K562 (cell line): ENCODE measurements around the gene IFI27L1. TPM values are rescaled to one million over a fixed set of nuclear protein-coding genes. Genes with fewer than 3 reads are reported as not detected.

Source experiments
- CSDE1 ChIP-seq, 2 experiments: fragments of 450-650 bp; IDR thresholded peaks; 2 replicates each; pipeline ENCODE4 v1.6.1; 2016; ENCODE audit warnings: mild to moderate bottlenecking in 1 of 2
- ZNF75A ChIP-seq: fragments of 450-650 bp; formaldehyde crosslinking; IDR thresholded peaks from 2 replicates; pipeline ENCODE4 v1.4.0; 2020; ENCODE audit warnings: mild to moderate bottlenecking
- polyA plus RNA-seq, 8 experiments: library from polyadenylated mRNA; depleted of rRNA in 4 of 8; stranded (reverse) in 5 of 8; unstranded in 3 of 8; fragments of >200 nt; fragmentation: Nextera tagmentation in 2 of 8; fragmentation: Illumina TruSeq in 1 of 8; extraction: Ambion mirVana in 2 of 8; extraction: Trizol in 1 of 8; gene quantifications; 2 replicates each; pipeline versions ENCODE4 v1.2.1 to v1.2.3, GENCODE V29; 2011 to 2014; ENCODE audit warnings: inconsistent platforms in 1 of 8, missing spikeins in 1 of 8
- total RNA-seq, 7 experiments: library from RNA; depleted of rRNA in 6 of 7; stranded (reverse); fragments of >200 nt in 6 of 7; fragmentation: Illumina TruSeq in 2 of 7; extraction: Trizol in 2 of 7; gene quantifications; 2 replicates each; pipeline versions ENCODE4 v1.2.1 to v1.2.3, GENCODE V29; 2011 to 2021; ENCODE audit warnings: low replicate concordance in 1 of 7
- TF ChIP-seq, protein P1 (sequence below): fragments of 200-600 bp; sonication (generic); IDR thresholded peaks from one replicate; pipeline ENCODE4 v1.6.1; 2012; ENCODE audit warnings: mild to moderate bottlenecking, low read depth, low read length, inconsistent platforms
- TF ChIP-seq, protein P2 (sequence below): IDR thresholded peaks from 3 replicates; pipeline ENCODE4 v1.6.1; 2011; ENCODE audit warnings: borderline replicate concordance, mild to moderate bottlenecking; ENCODE audit not compliant: insufficient read length, insufficient read depth

Gene IFI27L1
- total and polyA plus RNA-seq, 9 of the 15 experiments (the other 6 are each of a cell fraction or from before 2014, with no cell fraction given), result 14.5 to 28.0 (median 23.8) TPM

DNA sequence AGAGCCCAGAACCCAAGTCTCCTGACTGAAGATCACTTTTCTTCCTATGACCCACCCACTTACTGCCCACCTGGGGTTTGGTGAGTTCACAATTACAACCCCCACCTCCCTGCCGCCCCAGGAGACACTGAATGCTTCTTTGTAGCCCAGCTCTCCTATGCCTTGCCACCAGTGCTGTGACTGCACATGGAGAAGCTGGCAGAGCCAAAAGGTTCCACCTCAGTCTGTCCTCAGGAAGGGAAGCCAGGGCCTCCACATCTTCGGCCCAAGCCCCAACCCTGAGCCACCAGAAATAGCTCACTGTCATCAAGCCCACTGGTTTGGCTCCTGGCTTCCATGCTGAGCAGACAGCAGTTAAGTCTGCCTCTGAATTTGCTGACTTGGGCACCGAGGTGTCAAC lies 29.3 kb upstream of the IFI27L1 start (continued):
- TF ChIP-seq, protein P1, sequence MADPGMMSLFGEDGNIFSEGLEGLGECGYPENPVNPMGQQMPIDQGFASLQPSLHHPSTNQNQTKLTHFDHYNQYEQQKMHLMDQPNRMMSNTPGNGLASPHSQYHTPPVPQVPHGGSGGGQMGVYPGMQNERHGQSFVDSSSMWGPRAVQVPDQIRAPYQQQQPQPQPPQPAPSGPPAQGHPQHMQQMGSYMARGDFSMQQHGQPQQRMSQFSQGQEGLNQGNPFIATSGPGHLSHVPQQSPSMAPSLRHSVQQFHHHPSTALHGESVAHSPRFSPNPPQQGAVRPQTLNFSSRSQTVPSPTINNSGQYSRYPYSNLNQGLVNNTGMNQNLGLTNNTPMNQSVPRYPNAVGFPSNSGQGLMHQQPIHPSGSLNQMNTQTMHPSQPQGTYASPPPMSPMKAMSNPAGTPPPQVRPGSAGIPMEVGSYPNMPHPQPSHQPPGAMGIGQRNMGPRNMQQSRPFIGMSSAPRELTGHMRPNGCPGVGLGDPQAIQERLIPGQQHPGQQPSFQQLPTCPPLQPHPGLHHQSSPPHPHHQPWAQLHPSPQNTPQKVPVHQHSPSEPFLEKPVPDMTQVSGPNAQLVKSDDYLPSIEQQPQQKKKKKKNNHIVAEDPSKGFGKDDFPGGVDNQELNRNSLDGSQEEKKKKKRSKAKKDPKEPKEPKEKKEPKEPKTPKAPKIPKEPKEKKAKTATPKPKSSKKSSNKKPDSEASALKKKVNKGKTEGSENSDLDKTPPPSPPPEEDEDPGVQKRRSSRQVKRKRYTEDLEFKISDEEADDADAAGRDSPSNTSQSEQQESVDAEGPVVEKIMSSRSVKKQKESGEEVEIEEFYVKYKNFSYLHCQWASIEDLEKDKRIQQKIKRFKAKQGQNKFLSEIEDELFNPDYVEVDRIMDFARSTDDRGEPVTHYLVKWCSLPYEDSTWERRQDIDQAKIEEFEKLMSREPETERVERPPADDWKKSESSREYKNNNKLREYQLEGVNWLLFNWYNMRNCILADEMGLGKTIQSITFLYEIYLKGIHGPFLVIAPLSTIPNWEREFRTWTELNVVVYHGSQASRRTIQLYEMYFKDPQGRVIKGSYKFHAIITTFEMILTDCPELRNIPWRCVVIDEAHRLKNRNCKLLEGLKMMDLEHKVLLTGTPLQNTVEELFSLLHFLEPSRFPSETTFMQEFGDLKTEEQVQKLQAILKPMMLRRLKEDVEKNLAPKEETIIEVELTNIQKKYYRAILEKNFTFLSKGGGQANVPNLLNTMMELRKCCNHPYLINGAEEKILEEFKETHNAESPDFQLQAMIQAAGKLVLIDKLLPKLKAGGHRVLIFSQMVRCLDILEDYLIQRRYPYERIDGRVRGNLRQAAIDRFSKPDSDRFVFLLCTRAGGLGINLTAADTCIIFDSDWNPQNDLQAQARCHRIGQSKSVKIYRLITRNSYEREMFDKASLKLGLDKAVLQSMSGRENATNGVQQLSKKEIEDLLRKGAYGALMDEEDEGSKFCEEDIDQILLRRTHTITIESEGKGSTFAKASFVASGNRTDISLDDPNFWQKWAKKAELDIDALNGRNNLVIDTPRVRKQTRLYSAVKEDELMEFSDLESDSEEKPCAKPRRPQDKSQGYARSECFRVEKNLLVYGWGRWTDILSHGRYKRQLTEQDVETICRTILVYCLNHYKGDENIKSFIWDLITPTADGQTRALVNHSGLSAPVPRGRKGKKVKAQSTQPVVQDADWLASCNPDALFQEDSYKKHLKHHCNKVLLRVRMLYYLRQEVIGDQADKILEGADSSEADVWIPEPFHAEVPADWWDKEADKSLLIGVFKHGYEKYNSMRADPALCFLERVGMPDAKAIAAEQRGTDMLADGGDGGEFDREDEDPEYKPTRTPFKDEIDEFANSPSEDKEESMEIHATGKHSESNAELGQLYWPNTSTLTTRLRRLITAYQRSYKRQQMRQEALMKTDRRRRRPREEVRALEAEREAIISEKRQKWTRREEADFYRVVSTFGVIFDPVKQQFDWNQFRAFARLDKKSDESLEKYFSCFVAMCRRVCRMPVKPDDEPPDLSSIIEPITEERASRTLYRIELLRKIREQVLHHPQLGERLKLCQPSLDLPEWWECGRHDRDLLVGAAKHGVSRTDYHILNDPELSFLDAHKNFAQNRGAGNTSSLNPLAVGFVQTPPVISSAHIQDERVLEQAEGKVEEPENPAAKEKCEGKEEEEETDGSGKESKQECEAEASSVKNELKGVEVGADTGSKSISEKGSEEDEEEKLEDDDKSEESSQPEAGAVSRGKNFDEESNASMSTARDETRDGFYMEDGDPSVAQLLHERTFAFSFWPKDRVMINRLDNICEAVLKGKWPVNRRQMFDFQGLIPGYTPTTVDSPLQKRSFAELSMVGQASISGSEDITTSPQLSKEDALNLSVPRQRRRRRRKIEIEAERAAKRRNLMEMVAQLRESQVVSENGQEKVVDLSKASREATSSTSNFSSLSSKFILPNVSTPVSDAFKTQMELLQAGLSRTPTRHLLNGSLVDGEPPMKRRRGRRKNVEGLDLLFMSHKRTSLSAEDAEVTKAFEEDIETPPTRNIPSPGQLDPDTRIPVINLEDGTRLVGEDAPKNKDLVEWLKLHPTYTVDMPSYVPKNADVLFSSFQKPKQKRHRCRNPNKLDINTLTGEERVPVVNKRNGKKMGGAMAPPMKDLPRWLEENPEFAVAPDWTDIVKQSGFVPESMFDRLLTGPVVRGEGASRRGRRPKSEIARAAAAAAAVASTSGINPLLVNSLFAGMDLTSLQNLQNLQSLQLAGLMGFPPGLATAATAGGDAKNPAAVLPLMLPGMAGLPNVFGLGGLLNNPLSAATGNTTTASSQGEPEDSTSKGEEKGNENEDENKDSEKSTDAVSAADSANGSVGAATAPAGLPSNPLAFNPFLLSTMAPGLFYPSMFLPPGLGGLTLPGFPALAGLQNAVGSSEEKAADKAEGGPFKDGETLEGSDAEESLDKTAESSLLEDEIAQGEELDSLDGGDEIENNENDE, result no peak
- TF ChIP-seq, protein P2, sequence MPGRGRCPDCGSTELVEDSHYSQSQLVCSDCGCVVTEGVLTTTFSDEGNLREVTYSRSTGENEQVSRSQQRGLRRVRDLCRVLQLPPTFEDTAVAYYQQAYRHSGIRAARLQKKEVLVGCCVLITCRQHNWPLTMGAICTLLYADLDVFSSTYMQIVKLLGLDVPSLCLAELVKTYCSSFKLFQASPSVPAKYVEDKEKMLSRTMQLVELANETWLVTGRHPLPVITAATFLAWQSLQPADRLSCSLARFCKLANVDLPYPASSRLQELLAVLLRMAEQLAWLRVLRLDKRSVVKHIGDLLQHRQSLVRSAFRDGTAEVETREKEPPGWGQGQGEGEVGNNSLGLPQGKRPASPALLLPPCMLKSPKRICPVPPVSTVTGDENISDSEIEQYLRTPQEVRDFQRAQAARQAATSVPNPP, result no peak
- no peak for TF ChIP-seq ZNF75A (CRISPR knock-in tag)
- no peak for TF ChIP-seq CSDE1 (IDR thresholded peaks at IDR 0.05)
- TF ChIP-seq, all 486 proteins: peak for 0
